ENCODE data around the gene ATP10B.

The ATP10B gene

GRCh38 chr5:160685695-160686094 lies 166.3 kb downstream of the ATP10B start:
- DNase-seq (ENCODE audit: low read depth) = no peak

DNA sequence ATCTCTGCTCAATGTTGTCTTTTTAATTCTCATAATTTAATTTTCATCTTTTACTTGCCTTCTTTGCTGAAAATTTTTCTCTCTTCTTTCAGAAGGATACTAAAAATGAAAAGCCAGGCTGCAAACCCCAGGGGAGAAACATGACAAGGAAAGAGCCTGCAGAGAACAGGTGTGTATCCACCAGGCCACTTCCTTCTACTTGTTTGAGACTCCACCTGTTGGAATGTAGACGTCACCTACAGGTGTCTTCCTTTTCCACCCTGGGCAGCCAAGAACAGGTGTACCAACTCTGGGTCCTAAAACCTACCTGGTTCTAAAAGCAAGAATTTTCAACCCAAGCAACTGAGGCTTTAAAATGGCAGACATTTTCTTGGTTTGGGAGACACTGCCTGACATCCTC lies 166.8 kb downstream of the ATP10B start:
- DNase-seq (ENCODE audit: low read depth) = no peak

GRCh38 chr5:160679567-160680309 lies 172.3 kb downstream of the ATP10B start:
- DNase-seq (ENCODE audit: low read depth) = no peak

DNA sequence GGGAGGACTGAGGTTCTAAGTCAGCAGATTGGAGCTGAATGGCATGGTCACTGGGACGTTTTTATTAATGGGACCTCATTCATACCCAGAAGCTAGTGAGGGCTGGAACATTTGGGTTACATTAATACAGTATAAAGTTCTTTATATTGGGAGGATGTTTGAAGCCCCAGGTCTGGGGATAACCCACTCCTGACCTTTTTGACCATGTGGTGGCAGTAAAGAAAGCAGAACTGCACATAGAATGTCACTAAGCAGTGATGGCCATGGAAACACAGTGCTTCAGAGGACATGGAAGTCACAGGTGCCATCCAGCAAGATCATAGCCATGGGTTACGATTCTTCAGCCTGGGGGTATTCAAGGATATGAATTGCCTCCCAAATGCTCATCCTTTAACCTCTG lies 176.0 kb downstream of the ATP10B start:
- no peak for DNase-seq (ENCODE audit: low read depth)

- DNase-seq (ENCODE audit: low read depth) = no peak
These were observed 177.1 kb downstream of the ATP10B start for GRCh38 chr5:160674901-160675300.

DNA sequence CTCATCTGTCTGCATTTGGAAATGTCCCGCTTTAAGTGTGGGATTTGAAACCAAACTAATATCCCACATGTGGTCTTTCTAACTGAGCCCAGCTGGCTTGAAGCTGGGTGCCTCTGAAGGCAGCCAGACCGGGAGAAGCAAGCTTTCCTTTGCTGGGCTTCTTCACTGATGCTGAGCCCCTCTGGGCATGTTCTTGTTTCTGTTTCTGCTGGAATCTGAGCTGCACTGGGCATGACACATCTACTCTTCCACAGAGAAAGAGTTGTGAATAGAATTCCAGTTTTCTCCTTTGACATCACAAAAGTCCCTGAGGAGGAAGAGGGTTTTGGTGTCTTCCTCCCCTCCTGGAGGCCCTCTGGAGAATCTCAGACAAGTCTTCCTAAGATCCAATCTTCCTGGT lies 179.5 kb downstream of the ATP10B start:
- DNase-seq (ENCODE audit: low read depth) = no peak

DNA sequence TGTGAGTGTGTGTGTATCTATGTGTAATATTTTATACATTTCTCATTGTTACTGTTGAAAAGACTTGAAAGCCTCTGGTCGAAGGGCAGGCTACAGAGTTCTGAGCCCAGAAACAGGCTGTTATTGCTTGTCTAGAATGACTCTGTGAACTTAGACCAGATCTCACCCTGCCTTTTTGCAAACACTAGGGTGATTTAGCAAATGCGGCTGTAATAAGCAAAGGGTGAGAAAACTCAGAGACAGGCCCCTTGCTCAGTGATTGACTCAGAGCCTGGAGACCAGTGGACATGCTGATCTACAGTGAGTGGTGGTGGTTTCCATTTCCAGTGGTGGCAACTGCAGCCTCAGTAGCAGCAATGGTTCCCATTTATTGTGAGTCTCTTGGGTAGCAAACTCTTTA lies 183.7 kb downstream of the ATP10B start:
- DNase-seq (ENCODE audit: low read depth) = no peak

- DNase-seq (ENCODE audit: low read depth) = no peak
These were observed 184.9 kb downstream of the ATP10B start for GRCh38 chr5:160667160-160667559.

DNA sequence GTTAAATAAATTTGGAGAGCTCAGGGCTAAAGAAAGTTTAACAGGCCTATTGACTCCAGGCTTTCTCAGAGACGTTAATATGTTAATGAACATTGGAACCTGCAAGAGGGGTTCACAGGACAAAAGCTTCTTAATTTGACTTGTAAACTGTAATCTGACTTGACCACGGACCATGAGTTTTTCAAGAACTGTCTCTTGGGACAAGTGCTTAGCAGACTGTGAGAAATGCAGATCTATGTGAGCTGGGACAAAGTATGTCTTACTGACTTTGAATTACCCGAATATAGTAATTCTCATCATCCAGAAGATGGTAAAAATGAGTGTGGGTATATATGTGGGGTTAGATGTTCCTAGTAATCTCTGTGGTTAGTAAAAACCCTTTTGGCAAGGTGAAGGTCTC lies 186.6 kb downstream of the ATP10B start:
- DNase-seq (ENCODE audit: low read depth) = no peak

DNA sequence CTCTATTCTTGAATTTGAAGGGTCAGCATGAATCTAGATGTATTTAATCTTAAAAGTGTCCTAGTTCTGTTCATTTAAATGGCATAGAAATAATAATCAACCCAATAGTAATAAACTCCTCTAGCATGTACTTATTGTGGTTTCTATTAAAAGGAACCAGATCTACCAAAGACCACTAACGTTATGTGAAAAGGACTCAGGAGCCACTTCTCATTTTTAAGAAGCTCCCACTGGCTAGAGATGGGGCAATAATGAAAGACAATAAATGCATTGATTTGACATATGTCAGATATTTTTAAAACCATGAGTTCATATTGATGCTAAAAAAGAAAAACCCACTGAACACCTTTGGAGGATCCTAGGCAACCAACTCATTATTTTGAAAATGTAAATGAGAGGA lies 191.9 kb downstream of the ATP10B start:
- DNase-seq (ENCODE audit: low read depth) = no peak

GRCh38 chr5:160657622-160658458 lies 194.2 kb downstream of the ATP10B start:
- no peak for DNase-seq (ENCODE audit: low read depth)

DNA sequence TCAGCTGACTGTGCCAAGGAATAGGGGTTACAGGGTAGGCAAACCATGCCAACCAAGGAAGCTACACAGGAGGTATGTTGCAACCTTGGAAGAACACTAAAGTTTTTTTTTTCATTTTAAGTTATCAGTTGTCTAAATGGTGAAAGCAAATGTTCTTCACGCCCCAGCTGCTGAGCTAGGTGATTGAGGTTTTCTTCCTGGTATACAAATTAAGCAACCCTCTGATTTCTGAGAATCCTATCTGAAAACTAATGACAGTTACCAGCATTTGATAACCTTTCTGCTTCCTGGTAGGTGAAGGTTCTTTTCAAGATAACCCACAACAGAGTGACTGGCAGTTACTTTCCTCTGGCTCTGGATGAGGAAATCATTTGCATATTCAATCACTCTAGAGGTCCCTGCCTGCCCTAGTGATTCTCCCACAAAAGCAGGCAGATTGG lies 194.9 kb downstream of the ATP10B start:
- no peak for DNase-seq (ENCODE audit: low read depth)

DNA sequence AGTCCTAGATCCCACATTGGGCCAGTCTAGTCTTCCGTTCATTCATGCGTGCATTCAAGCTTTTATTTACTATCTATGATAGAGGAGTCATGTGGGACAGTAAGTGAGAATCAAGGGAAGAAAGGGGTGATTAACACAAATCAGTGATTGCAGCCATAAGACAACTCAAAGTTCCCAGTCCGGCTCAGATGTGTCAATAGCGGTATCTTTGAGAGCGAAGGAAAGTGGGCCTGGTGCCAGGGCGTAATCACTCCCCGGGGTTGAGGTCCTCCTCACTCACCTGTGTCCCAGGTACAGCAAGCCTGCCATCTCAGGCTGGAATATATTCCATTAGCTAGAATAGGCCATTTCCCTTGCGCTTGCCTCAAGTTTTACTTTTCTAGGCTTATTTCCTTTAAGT lies 196.3 kb downstream of the ATP10B start:
- no peak for DNase-seq (ENCODE audit: low read depth)

DNA sequence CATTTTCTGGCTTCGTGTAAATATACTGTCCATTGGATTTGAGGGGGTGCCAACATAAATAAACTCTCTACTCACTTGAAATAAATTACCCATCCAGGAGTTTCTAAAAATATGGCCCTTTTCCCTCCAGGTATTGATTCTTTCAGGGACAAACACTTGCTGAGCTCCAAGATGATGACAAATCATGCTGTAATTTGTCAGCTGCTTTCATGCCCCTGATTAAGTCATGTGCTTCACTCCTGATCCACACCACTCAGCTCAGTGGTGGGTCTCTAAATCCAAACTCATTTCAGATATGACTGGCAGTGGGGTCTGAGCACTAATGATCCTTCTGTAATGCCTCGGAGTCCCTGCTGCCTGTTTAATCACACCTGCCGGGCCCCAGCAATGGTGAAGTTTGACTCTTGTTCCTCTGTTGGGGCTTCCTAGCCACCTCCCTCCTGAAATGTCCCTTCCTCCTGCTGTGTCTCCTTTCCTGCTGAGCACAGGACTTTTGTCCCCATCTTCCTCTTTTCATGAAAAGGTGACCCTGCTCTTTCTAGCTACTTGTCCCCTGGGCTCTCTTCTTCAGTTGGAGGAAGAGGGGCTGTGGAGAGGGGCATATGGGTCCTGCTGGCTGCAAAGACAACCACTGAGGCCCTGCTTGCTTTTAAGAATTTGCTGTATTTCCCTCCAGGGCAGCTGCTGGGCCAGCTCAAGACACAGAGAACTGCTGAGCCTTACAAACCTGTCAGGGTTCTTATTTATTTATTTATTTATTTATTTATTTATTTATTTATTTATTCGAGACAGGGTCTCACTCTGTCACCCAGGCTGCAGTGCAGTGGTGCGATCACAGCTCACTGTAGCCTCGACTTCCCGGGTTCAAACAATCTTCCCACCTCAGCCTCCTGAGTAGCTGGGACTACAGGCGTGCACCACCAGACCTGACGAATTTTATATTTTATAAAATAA lies 200.0 kb downstream of the ATP10B start:
- no peak for DNase-seq (ENCODE audit: low read depth)

- DNase-seq (ENCODE audit: low read depth) = no peak
These were observed 202.7 kb downstream of the ATP10B start for GRCh38 chr5:160649304-160649703.

GRCh38 chr5:160646033-160646432 lies 206.0 kb downstream of the ATP10B start:
- DNase-seq (ENCODE audit: low read depth) = no peak

- no peak for DNase-seq (ENCODE audit: low read depth)
These were observed 208.3 kb downstream of the ATP10B start for GRCh38 chr5:160643616-160644240.

- DNase-seq (ENCODE audit: low read depth) = no peak
These were observed 210.6 kb downstream of the ATP10B start for GRCh38 chr5:160641405-160641804.

DNA sequence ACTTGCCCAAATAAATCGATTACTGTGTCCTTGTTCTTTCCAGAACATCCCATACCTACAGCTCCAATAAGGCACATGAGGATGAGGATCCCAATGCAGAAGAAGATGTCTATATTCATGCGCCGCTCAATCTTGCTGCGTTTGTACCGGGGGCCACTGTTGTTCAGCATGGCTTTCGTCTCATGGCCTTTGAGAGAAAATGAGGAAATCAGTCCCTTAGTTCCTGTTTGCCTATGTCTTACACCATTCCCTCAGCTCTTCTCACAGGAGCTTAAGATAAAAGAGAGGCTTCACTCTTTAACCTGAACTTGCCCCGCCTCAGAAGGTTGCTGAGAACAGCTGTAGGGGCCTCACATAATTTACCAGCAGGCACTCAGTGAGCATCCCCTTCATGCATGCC lies 211.6 kb downstream of the ATP10B start:
- no peak for DNase-seq (ENCODE audit: low read depth)

GRCh38 chr5:160638161-160638742 lies 213.8 kb downstream of the ATP10B start:
- DNase-seq (ENCODE audit: low read depth) = no peak

GRCh38 chr5:160637357-160638090 lies 214.5 kb downstream of the ATP10B start:
- DNase-seq (ENCODE audit: low read depth) = no peak
